GM10266 (cell line): ENCODE measurements around the gene PIK3AP1.
"Not testable (repeated sequence)": the region's sequence is repeated elsewhere in the genome, so short reads cannot be mapped to it uniquely, and the experiment has no call there.

ENCODE experiments used
- DNase-seq: peaks from one replicate; pipeline ENCODE4 v3.0.0; 2012; ENCODE audit errors: extremely low spot score
- CTCF ChIP-seq: IDR thresholded peaks from 2 replicates; pipeline ENCODE4 v1.5.1; 2012; ENCODE audit warnings: mild to moderate bottlenecking, low read depth; ENCODE audit not compliant: control insufficient read depth, insufficient read depth; ENCODE audit errors: missing control alignments

Gene PIK3AP1

GRCh38 chr10:96579133-96579532 is 141.2 kb downstream of the PIK3AP1 start:
- DNase-seq, result no peak
- no peak for TF ChIP-seq CTCF

GRCh38 chr10:96578633-96579032 is 141.7 kb downstream of the PIK3AP1 start:
- no peak for DNase-seq

GRCh38 chr10:96578022-96578421 is 142.3 kb downstream of the PIK3AP1 start:
- DNase-seq, result no peak
- TF ChIP-seq CTCF, result no peak

More at GRCh38 chr10:96578633-96579032, 141.7 kb downstream of the PIK3AP1 start:
- no peak for TF ChIP-seq CTCF

GRCh38 chr10:96577069-96577468 is 143.2 kb downstream of the PIK3AP1 start:
- DNase-seq, result no peak
- TF ChIP-seq CTCF, result no peak

GRCh38 chr10:96576277-96576980 is 143.9 kb downstream of the PIK3AP1 start:
- no peak for TF ChIP-seq CTCF
- no peak for DNase-seq

- not testable (repeated sequence) for DNase-seq
Measured at GRCh38 chr10:96574564-96574963, 145.8 kb downstream of the PIK3AP1 start.

GRCh38 chr10:96573036-96573435 is 147.3 kb downstream of the PIK3AP1 start:
- TF ChIP-seq CTCF, result no peak
- no peak for DNase-seq
